ENCODE results near the gene POFUT2.

Gene POFUT2

DNA sequence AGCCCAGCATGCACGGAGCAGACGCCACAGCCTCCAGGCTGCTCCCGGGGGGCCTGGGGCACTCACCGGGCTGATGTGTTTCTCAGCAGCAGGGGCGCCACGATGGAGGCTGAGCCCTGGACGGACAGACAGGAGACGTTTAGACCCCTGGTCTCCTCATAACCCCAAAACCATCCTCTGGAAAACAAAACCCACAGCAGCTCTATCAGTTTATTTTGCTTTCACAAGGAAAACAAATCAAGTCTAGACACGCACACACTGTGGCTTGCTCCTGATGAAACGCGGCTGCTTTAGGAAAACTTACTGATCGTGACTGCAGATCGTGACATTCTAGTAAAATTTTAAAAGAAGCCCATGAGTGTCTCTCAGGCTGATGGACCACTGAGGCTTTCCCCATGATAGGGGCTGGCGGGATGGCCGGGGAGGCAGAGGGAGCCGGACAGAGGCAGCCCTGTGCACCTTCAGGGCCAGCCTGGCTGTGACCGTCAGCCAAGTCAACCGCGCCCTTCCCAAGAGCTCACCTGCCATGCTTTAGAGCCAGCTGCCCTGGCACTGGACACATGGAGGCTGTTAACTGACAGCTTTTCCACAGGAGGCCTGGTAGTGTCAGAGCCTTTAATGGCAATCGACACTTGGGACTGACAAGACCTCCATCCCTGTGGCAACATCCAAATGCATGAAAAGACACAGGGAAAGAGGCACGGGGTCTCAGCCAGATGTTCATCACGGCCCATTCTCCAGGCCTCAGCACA lies 5.2 kb downstream of the POFUT2 start (continued):
- TF ChIP-seq, protein P1, sequence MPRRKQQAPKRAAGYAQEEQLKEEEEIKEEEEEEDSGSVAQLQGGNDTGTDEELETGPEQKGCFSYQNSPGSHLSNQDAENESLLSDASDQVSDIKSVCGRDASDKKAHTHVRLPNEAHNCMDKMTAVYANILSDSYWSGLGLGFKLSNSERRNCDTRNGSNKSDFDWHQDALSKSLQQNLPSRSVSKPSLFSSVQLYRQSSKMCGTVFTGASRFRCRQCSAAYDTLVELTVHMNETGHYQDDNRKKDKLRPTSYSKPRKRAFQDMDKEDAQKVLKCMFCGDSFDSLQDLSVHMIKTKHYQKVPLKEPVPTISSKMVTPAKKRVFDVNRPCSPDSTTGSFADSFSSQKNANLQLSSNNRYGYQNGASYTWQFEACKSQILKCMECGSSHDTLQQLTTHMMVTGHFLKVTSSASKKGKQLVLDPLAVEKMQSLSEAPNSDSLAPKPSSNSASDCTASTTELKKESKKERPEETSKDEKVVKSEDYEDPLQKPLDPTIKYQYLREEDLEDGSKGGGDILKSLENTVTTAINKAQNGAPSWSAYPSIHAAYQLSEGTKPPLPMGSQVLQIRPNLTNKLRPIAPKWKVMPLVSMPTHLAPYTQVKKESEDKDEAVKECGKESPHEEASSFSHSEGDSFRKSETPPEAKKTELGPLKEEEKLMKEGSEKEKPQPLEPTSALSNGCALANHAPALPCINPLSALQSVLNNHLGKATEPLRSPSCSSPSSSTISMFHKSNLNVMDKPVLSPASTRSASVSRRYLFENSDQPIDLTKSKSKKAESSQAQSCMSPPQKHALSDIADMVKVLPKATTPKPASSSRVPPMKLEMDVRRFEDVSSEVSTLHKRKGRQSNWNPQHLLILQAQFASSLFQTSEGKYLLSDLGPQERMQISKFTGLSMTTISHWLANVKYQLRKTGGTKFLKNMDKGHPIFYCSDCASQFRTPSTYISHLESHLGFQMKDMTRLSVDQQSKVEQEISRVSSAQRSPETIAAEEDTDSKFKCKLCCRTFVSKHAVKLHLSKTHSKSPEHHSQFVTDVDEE (CRISPR knock-in tag; IDR thresholded peaks at IDR 0.05) = no peak
- TF ChIP-seq TOX (CRISPR knock-in tag; IDR thresholded peaks at IDR 0.05; ENCODE audit: borderline replicate concordance) (no peak), BACH2 (CRISPR knock-in tag; IDR thresholded peaks at IDR 0.05; ENCODE audit: borderline replicate concordance) (no peak), CSDC2 (CRISPR knock-in tag; IDR thresholded peaks at IDR 0.05) (no peak), ARNTL (CRISPR knock-in tag; IDR thresholded peaks at IDR 0.05; ENCODE audit: borderline replicate concordance, low read depth) (no peak), TCF4 (CRISPR knock-in tag; IDR thresholded peaks at IDR 0.05; ENCODE audit: borderline replicate concordance) (no peak)
- TF ChIP-seq, protein P2, sequence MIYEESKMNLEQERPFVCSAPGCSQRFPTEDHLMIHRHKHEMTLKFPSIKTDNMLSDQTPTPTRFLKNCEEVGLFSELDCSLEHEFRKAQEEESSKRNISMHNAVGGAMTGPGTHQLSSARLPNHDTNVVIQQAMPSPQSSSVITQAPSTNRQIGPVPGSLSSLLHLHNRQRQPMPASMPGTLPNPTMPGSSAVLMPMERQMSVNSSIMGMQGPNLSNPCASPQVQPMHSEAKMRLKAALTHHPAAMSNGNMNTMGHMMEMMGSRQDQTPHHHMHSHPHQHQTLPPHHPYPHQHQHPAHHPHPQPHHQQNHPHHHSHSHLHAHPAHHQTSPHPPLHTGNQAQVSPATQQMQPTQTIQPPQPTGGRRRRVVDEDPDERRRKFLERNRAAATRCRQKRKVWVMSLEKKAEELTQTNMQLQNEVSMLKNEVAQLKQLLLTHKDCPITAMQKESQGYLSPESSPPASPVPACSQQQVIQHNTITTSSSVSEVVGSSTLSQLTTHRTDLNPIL (CRISPR knock-in tag; IDR thresholded peaks at IDR 0.05; ENCODE audit: low read depth) = no peak
- TF ChIP-seq, protein P3, sequence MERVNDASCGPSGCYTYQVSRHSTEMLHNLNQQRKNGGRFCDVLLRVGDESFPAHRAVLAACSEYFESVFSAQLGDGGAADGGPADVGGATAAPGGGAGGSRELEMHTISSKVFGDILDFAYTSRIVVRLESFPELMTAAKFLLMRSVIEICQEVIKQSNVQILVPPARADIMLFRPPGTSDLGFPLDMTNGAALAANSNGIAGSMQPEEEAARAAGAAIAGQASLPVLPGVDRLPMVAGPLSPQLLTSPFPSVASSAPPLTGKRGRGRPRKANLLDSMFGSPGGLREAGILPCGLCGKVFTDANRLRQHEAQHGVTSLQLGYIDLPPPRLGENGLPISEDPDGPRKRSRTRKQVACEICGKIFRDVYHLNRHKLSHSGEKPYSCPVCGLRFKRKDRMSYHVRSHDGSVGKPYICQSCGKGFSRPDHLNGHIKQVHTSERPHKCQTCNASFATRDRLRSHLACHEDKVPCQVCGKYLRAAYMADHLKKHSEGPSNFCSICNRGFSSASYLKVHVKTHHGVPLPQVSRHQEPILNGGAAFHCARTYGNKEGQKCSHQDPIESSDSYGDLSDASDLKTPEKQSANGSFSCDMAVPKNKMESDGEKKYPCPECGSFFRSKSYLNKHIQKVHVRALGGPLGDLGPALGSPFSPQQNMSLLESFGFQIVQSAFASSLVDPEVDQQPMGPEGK (CRISPR knock-in tag; IDR thresholded peaks at IDR 0.05; ENCODE audit: borderline replicate concordance) = no peak

DNA sequence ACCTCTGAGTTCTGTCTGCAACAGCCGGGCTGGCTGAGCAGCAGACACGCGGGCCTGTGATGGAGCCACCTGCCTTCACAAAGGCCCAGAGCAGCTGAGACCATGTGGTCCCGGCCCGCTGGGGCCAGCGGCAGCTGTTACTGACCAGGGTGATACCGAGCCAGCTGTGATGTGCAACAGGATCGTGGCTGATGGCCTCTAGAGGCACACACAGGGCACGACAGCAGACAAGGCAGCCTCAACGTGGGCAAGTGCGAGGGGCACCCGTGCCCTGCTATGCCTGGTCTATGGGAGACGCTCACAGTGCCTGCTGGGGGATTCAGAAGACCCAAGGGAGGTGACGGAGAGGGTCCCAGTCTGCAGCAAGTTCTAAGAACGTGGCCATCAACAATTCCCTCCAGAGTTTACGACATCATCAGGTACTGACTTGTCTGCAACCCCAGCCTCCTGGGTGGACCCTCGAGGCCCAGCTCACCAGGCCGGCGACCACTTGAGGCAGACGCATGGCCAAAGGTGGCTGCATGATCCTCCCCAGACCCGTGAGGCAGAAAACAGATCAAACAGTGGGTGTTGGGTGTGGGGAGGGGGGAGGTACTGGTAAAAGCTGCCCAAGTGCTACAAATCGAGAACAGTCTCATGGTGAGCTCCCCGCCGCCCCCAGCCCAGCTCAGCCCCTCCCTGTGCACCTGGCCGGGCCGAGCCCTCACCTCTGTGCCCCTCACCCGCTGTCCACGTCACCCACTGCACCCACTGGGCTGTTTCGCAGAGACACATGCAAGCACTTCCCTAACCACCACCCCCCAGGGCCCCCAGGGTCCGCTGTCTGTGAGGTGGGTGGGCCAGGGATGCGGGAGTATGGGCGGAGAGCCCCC lies 6.0 kb downstream of the POFUT2 start:
- no peak for ATAC-seq

DNA sequence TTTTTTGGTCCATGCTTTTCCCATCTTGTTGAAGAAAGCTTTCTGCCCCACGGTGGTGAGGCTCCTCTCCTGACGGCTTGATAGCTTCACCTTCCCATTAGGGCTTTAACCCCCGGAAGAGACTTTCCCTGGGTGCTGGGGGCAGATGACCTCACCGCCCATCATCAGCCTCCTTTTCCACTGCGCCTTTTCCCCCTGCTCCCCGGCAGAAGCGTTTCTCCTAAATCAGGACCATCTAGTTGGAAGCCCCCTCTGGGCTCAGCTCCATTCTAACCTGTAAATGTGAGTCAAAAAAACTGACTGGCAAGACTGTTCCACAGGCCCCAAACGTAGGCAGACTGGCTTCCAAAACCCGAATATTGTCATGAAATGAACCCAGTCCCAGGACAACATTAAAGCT lies 6.7 kb downstream of the POFUT2 start:
- ATAC-seq = no peak
- TF ChIP-seq, protein P4, sequence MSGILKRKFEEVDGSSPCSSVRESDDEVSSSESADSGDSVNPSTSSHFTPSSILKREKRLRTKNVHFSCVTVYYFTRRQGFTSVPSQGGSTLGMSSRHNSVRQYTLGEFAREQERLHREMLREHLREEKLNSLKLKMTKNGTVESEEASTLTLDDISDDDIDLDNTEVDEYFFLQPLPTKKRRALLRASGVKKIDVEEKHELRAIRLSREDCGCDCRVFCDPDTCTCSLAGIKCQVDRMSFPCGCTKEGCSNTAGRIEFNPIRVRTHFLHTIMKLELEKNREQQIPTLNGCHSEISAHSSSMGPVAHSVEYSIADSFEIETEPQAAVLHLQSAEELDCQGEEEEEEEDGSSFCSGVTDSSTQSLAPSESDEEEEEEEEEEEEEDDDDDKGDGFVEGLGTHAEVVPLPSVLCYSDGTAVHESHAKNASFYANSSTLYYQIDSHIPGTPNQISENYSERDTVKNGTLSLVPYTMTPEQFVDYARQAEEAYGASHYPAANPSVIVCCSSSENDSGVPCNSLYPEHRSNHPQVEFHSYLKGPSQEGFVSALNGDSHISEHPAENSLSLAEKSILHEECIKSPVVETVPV (CRISPR knock-in tag; IDR thresholded peaks at IDR 0.05) = no peak
- TF ChIP-seq PPARA (CRISPR knock-in tag; IDR thresholded peaks at IDR 0.05; ENCODE audit: borderline replicate concordance) (no peak), TCF4 (CRISPR knock-in tag; IDR thresholded peaks at IDR 0.05; ENCODE audit: borderline replicate concordance) (no peak), ZNF8 (CRISPR knock-in tag; IDR thresholded peaks at IDR 0.05) (no peak), ARNTL (CRISPR knock-in tag; IDR thresholded peaks at IDR 0.05; ENCODE audit: borderline replicate concordance, low read depth) (no peak), ZFP30 (CRISPR knock-in tag; IDR thresholded peaks at IDR 0.05) (no peak), ZNF70 (CRISPR knock-in tag; IDR thresholded peaks at IDR 0.05) (no peak)
- TF ChIP-seq, protein P5, sequence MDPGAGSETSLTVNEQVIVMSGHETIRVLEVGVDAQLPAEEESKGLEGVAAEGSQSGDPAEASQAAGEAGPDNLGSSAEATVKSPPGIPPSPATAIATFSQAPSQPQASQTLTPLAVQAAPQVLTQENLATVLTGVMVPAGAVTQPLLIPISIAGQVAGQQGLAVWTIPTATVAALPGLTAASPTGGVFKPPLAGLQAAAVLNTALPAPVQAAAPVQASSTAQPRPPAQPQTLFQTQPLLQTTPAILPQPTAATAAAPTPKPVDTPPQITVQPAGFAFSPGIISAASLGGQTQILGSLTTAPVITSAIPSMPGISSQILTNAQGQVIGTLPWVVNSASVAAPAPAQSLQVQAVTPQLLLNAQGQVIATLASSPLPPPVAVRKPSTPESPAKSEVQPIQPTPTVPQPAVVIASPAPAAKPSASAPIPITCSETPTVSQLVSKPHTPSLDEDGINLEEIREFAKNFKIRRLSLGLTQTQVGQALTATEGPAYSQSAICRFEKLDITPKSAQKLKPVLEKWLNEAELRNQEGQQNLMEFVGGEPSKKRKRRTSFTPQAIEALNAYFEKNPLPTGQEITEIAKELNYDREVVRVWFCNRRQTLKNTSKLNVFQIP (CRISPR knock-in tag; IDR thresholded peaks at IDR 0.05; ENCODE audit: borderline replicate concordance, low read depth) = no peak

More for the DNA sequence above, 6.0 kb downstream of the POFUT2 start:
- no peak for TF ChIP-seq BACH2 (CRISPR knock-in tag; IDR thresholded peaks at IDR 0.05; ENCODE audit: borderline replicate concordance)
- no peak for TF ChIP-seq TOX (CRISPR knock-in tag; IDR thresholded peaks at IDR 0.05; ENCODE audit: borderline replicate concordance)
- no peak for TF ChIP-seq ZFP3 (CRISPR knock-in tag; IDR thresholded peaks at IDR 0.05)
- TF ChIP-seq ZNF8 (CRISPR knock-in tag; IDR thresholded peaks at IDR 0.05) = no peak
- TF ChIP-seq, protein P4 (CRISPR knock-in tag; IDR thresholded peaks at IDR 0.05) = no peak
- no peak for TF ChIP-seq ZFP30 (CRISPR knock-in tag; IDR thresholded peaks at IDR 0.05)
